A549 (cell line): ENCODE measurements around the gene TBCE.

Experiments used
- CHD2 ChIP-seq: fragments of 150-350 bp; IDR thresholded peaks from 2 replicates; pipeline ENCODE4 v1.6.1; 2014; ENCODE audit warnings: low read length; ENCODE audit not compliant: partially characterized antibody
- CTCF ChIP-seq: fragments of >200 bp; sonication (Bioruptor Twin); formaldehyde crosslinking; IDR thresholded peaks from 3 replicates; pipeline ENCODE4 v1.5.1; 2016
- EP300 ChIP-seq, 2 experiments: fragments of >200 bp; sonication (Bioruptor Twin); formaldehyde crosslinking; IDR thresholded peaks; 2 replicates in 1 of 2; 3 replicates in 1 of 2; pipeline ENCODE4 v1.6.1; 2016 to 2017
- KDM5A ChIP-seq: fragments of 200-600 bp; sonication (generic); IDR thresholded peaks from 2 replicates; pipeline ENCODE4 v1.6.1; 2016; ENCODE audit warnings: antibody characterized with exemption, mild to moderate bottlenecking
- NFE2L2 ChIP-seq: fragments of 150-350 bp; conservative IDR thresholded peaks from 2 replicates; pipeline ENCODE4 v1.6.1; 2014; ENCODE audit warnings: low read length
- POLR2A ChIP-seq: IDR thresholded peaks from 2 replicates; pipeline ENCODE4 v1.6.1; 2012; ENCODE audit warnings: mild to moderate bottlenecking, low read length
- RAD21 ChIP-seq, 2 experiments: fragments of >200 bp in 1 of 2; sonication (Bioruptor Twin) in 1 of 2; formaldehyde crosslinking in 1 of 2; IDR thresholded peaks in 1 of 2; conservative IDR thresholded peaks in 1 of 2; 2 replicates in 1 of 2; 3 replicates in 1 of 2; pipeline ENCODE4 v1.6.1; 2012 to 2018; ENCODE audit warnings: inconsistent platforms in 1 of 2
- RFX5 ChIP-seq: fragments of 450-650 bp; IDR thresholded peaks from 2 replicates; pipeline ENCODE4 v1.7.1; 2014; ENCODE audit warnings: antibody characterized with exemption, mild to moderate bottlenecking, moderate library complexity
- SMC3 ChIP-seq: fragments of >200 bp; sonication (Bioruptor Twin); formaldehyde crosslinking; IDR thresholded peaks from 3 replicates; pipeline ENCODE4 v1.6.1; 2018; ENCODE audit warnings: inconsistent platforms
- TP53 ChIP-seq: fragments of 250-450 bp; sonication (Bioruptor Pico); IDR thresholded peaks from 2 replicates; pipeline ENCODE4 v1.5.0; 2021; ENCODE audit warnings: mild to moderate bottlenecking, moderate library complexity
- USF2 ChIP-seq: fragments of 450-650 bp; IDR thresholded peaks from 2 replicates; pipeline ENCODE4 v1.6.1; 2014; ENCODE audit warnings: antibody characterized with exemption

- TF ChIP-seq CTCF (no peak), POLR2A (no peak), EP300 (IDR thresholded peaks at IDR 0.05) (no peak), RFX5 (no peak), RAD21 (conservative IDR thresholded peaks at IDR 0.05 in 1 of 2, IDR thresholded peaks at IDR 0.05 in 1 of 2) (no peak), TP53 (CRISPR knock-in tag) (no peak), USF2 (no peak), KDM5A (no peak), SMC3 (no peak), CHD2 (no peak), NFE2L2 (no peak)
These were observed 97.8 kb downstream of the TBCE start for GRCh38 chr1:235465066-235465465.
